Esophagus muscularis mucosa (tissue), 3 donors: ENCODE measurements around the gene NXT1.

ENCODE experiments used
- POLR2A ChIP-seq: fragments of 450-650 bp; IDR thresholded peaks from one replicate; pipeline ENCODE4 v1.6.1; 2017; ENCODE audit warnings: antibody characterized with exemption, moderate library complexity, mild to moderate bottlenecking, low read depth
- TF ChIP-seq, protein P1 (sequence below), 3 experiments: fragments of 200-600 bp in 2 of 3; fragments of 450-650 bp in 1 of 3; sonication (generic) in 2 of 3; IDR thresholded peaks; one replicate each; pipeline ENCODE4 v1.5.1; 2017 to 2019; ENCODE audit warnings: antibody characterized with exemption in 3 of 3, mild to moderate bottlenecking in 2 of 3, moderate library complexity in 1 of 3

DNA sequence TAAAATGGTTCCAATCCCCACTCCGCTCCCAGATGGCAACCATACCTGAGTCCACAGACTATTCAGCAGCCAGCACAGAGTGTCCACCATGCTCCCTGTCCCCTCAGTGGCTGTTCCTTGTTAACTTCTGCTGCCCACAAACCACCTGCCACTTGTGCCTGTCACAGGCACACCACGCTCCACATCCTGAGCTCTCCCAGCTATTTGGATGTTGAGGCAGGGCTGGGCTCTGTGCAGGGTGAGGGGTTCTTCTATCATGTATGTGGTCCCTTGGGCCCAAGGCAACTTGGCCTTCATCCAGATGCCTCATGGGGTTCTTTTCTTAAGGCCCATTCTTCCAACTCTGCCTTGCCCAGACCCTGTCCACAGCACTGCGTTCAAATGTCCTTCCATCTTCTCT, 34.0 kb upstream of the NXT1 start:
- TF ChIP-seq, protein P1, sequence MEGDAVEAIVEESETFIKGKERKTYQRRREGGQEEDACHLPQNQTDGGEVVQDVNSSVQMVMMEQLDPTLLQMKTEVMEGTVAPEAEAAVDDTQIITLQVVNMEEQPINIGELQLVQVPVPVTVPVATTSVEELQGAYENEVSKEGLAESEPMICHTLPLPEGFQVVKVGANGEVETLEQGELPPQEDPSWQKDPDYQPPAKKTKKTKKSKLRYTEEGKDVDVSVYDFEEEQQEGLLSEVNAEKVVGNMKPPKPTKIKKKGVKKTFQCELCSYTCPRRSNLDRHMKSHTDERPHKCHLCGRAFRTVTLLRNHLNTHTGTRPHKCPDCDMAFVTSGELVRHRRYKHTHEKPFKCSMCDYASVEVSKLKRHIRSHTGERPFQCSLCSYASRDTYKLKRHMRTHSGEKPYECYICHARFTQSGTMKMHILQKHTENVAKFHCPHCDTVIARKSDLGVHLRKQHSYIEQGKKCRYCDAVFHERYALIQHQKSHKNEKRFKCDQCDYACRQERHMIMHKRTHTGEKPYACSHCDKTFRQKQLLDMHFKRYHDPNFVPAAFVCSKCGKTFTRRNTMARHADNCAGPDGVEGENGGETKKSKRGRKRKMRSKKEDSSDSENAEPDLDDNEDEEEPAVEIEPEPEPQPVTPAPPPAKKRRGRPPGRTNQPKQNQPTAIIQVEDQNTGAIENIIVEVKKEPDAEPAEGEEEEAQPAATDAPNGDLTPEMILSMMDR (IDR thresholded peaks at IDR 0.05) = no peak
- no peak for TF ChIP-seq POLR2A
